ENCODE measurements around the gene AP3S2.

GRCh38 chr15:89858661-89859458, 34.9 kb downstream of the AP3S2 start:
- TF ChIP-seq, protein P1, sequence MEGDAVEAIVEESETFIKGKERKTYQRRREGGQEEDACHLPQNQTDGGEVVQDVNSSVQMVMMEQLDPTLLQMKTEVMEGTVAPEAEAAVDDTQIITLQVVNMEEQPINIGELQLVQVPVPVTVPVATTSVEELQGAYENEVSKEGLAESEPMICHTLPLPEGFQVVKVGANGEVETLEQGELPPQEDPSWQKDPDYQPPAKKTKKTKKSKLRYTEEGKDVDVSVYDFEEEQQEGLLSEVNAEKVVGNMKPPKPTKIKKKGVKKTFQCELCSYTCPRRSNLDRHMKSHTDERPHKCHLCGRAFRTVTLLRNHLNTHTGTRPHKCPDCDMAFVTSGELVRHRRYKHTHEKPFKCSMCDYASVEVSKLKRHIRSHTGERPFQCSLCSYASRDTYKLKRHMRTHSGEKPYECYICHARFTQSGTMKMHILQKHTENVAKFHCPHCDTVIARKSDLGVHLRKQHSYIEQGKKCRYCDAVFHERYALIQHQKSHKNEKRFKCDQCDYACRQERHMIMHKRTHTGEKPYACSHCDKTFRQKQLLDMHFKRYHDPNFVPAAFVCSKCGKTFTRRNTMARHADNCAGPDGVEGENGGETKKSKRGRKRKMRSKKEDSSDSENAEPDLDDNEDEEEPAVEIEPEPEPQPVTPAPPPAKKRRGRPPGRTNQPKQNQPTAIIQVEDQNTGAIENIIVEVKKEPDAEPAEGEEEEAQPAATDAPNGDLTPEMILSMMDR (IDR thresholded peaks at IDR 0.05): no peak
- TF ChIP-seq POLR2A (IDR thresholded peaks at IDR 0.05): no peak

Data from testis (tissue), 2 donors.